HG03575 (cell line): Measurements from ENCODE around the gene ARRB2.

Experiments used
- ATAC-seq: cut with Tn5 transposase; IDR thresholded peaks from one replicate; pipeline ENCODE4 v1.9.1; 2021; ENCODE audit not compliant: unreplicated experiment, insufficient number of reproducible peaks, low FRiP score; ENCODE audit errors: extremely low read depth

ARRB2 gene

DNA sequence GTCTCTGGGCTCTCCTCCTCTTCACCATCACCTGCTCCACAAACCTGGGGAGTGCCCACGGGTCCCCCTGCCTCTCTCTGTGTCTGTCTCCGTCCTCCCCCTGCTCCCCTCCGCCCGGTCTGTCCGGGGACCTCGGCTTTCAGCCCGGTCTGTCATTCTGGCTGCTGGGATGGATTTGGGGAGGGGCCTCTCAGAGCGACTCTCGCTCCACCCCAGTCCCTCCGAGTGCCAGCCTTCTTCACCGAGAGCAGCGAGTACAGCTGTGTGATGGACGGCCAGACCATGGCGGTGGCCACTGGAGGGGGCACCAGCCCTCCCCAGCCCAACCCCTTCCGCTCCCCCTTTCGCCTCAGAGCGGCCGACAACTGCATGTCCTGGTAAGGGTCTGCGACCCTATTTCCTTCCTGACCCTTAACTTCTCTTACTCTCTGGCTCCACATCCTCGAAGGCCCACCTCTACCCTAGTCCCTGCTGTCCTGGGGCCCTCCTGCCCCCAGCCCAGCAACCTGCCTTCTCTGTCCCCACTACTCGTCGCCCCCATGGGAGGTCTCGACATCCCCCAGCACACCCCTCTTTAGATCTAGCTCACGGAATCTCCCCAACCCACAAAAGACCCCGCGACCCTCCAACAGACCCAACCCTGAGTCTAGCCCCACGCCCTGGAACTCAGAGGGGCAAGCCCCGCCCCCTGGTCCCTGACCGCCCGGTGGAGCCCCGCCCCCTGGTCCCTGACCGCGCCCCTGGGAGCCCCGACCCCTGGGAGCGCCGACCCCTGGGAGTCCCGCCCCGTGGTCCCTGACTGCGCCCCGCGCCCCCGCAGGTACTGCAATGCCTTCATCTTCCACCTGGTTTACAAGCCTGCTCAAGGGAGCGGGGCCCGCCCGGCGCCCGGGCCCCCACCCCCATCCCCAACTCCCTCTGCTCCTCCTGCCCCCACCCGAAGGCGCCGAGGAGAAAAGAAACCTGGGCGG, 34.9 kb downstream of the ARRB2 start:
- no peak for ATAC-seq

DNA sequence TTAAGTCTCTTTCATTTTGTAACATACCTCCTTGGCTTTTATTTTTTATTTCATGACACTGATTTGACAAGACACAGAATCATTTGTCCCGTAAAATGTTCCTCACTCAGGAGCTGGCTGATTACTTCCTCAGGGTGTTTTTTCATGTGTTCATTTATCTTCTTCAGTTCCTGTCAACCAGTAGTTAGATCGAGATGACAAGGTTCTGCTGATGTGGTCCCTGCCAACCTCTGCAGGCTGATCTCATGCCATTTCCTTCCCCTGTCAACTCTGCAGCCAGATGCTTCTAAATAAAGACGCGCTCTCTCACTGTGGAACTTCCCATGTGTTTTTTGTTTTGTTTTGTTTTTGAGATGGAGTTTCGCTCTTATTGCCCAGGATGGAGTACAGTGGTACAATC, 37.4 kb downstream of the ARRB2 start:
- ATAC-seq = no peak

DNA sequence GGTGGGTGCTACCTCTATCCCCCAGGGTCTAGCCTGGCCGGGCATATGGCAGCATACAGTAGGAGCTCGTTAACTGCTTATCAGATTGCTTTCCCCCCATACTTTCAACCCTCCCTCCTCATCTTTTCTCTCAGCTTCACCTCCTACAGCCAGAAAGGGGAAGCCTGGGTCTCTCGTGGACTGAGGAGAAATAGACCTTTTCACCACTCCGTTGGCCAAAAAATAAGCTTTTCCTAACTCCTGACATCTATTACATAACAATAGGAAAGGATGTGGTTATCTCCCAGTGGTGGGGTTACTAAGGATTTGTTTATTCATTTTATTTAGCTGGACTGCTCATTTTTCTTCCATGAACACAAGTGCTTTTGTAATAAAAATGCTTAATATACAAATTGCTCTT, 38.3 kb downstream of the ARRB2 start:
- no peak for ATAC-seq

DNA sequence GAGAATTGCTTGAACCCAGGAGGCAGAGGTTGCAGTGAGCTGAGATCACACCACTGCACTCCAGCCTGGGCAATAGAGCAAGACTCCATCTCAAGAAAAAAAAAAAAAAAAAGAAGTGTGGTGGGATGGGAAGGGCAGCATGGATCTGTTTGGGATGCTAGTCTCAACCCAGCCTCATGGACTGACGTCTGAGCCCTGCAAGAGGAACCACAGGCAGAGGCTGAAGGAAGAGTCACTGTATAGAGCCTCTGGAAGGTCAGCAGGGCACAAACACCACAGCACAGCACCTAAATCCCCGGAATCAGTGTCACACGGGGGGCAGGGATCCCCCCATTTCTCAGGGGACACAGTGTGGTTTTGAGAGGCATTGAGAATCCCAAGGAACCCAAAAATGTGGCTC, 40.2 kb downstream of the ARRB2 start:
- no peak for ATAC-seq

DNA sequence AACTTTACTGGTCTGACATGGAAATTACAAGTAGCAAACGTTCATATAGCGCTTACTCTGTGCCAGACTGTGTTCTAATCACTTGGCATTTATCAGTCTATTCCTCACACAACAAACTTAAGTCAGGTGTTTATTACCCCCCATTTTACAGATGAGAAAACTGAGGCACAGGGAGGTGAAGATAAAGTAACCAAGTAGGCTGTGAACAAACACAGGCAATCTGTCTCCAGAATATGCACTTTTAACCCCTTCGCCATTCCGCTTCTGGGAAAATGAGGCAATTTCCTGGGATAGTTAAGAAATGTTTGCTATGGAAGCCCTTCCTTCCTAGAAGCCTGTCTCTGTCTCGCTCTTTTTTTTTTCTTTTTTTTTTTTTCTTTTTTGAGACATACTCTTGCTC, 41.5 kb downstream of the ARRB2 start:
- ATAC-seq = no peak

DNA sequence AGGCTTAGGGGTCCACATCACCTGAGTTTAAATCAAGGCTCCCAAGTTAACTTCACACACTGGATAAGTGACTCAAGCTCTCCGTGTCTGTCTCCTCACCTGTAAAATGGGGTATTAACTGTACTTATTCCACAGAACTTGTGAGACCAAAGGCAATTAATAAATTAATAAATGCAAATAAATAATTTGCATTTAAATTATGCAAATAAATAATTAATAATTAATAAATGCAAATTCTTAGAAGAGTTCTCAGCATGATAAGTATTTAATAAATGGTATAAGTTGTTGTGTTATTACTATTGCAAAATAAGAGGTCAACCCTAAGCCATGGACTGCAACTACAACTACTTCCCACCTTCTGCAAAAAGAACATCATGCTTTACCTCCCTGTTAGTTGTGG, 43.0 kb downstream of the ARRB2 start:
- no peak for ATAC-seq

DNA sequence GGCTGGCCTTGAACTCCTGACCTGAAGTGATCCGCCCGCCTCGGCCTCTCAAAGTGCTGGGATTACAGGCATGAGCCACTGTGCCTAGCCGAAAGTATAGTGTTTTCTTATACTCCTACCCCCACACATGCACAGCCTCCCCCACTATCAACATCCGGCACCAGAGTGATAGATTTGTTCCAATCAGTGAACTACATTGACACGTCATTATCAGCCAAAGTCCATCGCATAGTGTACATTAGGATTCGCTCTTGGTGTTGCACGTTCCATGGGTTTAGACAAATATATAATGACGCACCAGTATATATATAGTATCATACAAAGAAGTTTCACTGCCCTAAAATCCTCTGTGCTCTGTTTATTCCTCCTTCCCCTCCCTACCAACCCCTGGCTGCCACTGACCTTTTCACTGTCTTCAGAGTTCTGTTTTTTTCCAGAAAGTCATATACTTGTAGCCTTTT, 49.4 kb downstream of the ARRB2 start:
- ATAC-seq = no peak

DNA sequence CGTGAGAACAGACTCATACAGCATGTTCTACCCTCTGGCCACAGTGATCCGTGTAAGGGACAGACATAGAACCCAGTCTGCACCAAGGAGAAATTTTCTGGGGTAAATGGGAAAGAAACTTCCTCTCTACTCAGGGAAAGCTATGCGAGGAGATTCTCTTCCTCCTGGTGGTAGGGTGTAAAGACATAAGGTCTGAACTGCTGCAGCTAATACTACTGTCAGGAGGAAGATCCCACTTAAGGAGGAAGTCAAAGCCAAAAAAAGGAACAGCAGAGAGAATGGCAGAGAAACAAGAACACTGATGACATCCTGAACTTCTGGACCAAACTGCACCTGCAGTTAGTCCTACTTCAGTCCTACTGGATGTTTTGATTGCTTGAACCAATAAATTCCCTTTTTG, 54.2 kb downstream of the ARRB2 start:
- no peak for ATAC-seq

DNA sequence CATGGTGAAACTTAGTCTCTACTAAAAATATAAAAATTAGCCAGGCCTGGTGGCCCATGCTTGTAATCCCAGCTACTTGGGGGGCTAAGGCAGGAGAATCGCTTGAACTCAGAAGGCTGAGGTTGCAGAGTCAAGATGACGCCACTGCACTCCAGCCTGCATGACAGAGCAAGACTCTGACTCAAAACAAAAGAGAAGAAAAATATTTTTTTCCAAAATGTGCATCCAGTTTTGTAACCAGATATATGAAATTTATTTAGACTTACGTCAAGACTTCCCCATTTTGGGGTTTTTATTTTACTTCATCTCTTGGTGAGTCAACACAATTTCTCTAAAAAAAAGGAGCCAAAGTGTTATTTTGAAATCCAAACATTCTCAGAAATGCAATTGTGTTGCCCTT, 55.8 kb downstream of the ARRB2 start:
- no peak for ATAC-seq

DNA sequence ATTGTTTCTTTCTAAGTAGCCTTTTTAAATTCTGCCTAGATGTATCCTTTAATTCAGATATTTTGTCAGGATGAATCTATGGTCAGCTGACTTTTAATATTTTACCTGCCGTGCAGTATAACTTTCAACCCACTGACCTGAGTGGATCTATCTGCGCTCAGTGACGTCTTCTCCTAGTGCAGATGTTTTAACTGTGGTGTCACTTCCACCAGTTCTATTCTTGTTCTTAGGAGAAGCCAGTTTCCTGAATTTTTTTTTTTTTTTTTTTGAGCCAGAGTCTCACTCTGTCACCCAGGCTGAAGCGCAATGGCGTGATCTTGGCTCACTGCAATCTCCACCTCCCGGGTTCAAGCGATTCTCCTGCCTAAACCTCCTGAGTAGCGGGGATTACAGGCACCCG, 56.3 kb downstream of the ARRB2 start:
- no peak for ATAC-seq

DNA sequence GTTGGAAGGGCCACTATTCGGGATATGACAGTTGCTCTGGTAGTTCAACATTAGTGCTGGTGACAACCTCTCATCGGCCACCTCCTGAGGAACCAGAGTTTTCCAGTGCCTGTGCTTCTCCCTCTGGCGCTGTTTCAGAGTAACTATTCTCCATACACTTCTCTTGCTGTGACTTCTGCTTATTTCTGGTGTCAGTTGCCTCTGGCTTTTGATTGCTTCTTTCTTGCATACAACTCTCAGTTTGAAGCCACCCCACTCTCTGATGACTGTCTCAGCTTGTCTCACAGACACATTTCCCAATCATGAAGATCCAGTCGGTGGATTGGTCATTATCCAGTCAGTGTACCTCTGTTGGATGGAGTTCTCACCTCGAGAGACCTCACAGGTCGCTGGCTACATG, 57.9 kb downstream of the ARRB2 start:
- ATAC-seq = no peak

DNA sequence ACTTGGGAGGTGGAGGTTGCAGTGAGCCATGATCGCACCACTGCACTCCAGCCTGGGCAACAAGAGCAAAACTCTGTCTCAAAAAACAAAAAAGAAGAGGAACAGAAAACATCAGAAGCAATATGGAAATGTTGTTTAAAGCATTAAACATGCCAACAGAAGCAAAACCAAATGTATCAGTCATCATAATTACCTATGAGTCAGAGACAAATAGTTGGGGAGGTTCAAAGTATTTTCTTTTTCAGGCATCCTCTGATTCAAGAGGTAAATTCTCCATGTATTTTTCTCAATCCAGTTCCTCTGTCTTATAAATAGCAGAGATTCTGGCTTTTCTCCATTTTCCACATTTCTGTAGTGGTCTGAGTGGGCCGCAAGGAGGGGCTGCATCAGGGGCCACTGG, 59.2 kb downstream of the ARRB2 start:
- no peak for ATAC-seq
